Activated CD4-positive, alpha-beta T cell treated with anti-CD3 and anti-CD28 coated beads for 24 hours (primary cell): ENCODE results near the gene NUDT3.
"Not testable (repeated sequence)": the region's sequence is repeated elsewhere in the genome, so short reads cannot be mapped to it uniquely, and the experiment has no call there.

Source experiments
- DNase-seq, 2 donors: peaks; one replicate each; pipeline ENCODE4 v3.0.0-alpha.2; 2020; ENCODE audit warnings: low read depth in 2 of 2

NUDT3 gene

GRCh38 chr6:34393191-34393965 lies 909 bp upstream of the NUDT3 start:
- DNase-seq: no peak

DNA sequence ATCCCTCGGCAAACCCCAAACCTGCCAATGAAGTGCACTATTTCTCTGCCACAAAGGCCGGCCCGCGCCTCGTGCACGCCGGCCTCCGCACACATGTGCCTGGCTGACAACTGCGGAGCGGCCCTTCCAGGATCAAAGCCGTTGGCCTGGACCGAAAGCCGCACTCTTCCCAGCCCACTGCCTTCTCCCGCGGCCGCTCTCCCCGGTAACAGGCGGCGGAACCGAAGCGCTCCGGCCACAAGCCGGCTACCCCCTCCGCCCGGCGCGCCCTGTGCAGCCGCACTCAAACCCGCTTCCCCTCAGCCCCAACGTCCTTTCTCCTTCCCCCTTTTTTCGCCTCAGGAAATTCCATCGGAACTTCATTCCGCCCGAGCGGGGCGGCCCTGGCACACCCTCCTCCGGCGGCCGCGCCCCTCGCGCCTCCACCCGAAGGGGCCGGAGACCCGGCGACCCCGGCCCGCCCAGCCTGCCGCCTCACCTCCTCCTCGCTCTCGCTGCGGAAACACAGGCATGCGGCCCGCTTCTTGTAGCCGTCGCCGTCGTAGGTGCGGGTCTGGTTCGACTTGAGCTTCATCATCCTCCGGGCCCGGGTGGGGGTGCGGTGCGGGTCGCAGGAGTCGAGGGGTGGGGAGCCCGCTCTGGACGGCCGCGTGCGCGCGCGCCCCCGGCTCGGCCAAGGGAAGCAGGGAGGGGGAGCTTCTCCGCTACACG lies 528 bp downstream of the NUDT3 start:
- peak; percentile 38 for DNase-seq

DNA sequence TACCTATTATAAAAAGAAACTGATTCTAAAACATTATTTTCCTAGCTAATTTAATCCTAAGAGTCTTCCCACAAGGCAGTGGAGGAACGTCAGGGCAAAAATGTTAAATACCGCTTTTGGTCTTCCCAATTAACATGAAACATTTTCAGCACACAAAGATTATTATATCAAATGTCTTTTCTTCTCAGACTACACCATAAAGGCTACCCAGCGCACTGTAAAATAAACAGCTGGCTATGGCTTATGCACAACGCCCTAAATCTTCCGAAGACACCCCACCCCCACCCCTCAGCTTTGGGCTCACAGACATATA lies 1.0 kb downstream of the NUDT3 start:
- no peak for DNase-seq

- no peak for DNase-seq
These were observed 1.7 kb downstream of the NUDT3 start for GRCh38 chr6:34390531-34391472.

DNA sequence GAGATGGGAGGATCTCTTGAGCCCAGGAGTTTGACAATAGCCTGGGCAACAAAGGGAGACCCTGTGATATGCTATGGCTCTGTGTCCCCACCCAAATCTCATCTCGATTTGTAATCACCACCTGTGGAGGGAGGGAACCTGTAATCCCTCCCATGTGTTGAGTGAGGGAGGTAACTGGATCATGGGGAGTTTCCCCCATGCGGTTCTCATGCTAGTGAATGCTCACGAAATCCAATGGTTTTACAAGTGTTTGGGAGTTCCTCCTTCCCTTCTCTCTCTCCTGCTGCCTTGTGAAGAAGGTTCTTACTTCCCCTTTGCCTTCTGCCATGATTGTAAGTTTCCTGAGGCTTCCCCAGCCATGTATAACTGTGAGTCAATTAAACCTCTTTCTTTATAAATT lies 3.4 kb downstream of the NUDT3 start:
- no peak for DNase-seq

DNA sequence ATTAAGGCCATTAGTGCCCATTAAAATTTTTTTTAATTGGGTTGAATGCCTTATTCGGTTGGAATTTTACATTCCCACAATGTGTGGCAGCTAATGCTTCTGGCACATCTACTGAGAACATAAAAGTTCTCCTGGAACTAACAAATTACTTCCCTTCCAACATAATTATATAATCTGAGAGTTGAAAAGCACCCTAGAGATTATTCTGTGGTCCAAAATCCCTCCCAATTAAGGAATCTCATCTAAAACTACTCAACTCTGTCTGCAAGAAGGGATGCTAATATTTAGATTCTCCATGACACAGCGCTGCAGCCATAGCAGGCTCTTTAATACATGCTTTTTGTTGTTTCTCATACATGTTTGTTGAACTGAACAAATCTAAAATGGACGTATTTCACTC lies 4.0 kb downstream of the NUDT3 start:
- DNase-seq: no peak

- no peak for DNase-seq
These were observed 5.9 kb downstream of the NUDT3 start for GRCh38 chr6:34386316-34387137.

GRCh38 chr6:34385793-34386195 lies 6.7 kb downstream of the NUDT3 start:
- no peak for DNase-seq

DNA sequence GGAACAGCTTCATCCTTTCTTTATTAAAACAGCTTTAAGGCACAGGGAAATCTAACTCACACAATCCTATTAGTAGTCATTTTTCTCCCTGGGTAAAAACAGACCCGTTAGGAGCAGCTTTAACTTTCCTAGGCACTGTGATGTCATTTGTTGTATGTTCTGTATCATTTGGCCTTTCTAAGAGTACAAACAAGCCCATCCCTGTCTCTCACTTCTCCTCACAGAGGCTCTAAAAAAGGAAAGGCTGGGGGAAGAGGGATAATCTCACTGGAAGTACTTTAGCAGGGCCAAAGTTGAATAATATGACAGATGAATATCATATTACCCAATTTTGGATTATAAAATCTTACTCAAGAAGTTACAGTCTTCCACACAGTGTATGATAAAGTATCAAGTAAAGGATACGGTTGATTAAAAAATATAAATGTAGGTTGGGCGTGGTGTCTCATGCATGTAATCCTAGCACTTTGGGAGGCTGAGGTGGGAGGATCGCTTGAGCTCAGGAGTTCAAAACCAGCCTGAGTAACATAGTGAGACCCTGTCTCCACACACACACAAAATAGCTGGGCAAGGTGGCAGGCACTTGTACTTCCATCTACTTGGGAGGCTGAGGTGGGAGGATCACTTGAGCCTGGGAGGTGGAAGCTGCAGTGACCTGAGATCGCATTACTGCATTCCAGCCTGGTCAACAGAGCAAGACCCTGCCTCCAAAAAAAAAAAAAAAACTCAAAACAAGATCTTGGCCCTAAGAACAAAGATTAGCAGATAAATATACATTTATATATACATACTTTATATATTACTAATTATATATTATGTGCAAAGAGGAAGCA lies 7.9 kb downstream of the NUDT3 start:
- no peak for DNase-seq

GRCh38 chr6:34383656-34384320 lies 8.7 kb downstream of the NUDT3 start:
- DNase-seq: no peak

- DNase-seq: no peak
These were observed 9.3 kb downstream of the NUDT3 start for GRCh38 chr6:34383161-34383631.

- DNase-seq: no peak
These were observed 11.4 kb downstream of the NUDT3 start for GRCh38 chr6:34381081-34381480.

DNA sequence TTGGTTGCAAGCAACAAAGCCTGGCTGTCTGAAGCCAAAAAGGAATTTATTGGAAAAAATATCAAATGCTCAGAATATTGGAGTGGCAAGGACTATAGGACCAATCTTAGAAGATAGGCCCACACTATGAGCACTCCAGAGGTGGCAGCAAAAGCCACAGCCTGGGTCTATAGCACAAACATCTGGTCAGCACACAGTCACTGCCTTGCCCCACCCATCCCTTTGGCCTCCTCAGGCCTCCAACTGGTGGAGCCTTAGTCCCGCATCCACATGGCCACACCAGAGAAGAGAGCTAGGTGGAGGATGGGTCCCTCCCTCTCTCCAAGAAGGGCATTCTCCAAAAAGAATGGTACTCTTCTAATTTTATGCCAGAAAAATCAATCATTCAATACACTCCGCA lies 14.0 kb downstream of the NUDT3 start:
- DNase-seq: no peak

DNA sequence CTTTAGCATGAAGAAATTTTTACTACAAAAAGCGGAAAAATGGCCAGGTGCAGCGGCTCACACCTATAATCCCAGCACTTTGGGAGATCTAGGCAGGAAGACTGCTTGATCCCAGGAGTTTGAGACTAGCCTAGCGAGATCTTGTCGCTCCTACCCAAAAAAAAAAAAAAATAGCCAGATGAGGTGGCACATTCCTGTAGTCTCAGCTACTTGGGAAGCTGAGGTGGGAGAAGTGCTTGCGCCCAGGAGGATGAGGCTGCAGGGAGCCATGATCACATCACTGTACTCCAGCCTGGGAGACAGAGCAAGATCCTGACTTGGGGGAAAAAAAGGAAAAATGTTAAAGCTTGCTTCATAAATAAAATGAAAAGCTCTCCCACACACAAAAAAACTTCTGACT lies 14.5 kb downstream of the NUDT3 start:
- DNase-seq: no peak

DNA sequence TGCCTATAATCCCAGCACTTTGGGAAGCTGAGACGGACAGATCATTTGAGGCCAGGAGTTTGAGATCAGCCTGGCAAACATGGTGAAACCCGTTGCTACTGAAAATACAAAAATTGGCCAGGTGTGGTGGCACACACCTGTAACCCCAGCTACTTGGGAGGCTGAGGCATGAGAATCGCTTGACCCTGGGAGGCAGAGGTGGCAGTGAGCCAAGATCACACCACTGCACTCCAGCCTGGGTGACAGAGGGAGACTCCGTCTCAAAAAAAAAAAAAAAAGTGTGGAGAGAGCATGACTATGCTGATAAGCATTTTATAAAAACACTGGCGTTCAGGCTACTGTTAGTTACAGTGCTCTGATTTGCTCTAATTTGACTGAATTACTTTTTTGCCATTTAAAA lies 14.9 kb downstream of the NUDT3 start:
- DNase-seq: not testable (repeated sequence)

DNA sequence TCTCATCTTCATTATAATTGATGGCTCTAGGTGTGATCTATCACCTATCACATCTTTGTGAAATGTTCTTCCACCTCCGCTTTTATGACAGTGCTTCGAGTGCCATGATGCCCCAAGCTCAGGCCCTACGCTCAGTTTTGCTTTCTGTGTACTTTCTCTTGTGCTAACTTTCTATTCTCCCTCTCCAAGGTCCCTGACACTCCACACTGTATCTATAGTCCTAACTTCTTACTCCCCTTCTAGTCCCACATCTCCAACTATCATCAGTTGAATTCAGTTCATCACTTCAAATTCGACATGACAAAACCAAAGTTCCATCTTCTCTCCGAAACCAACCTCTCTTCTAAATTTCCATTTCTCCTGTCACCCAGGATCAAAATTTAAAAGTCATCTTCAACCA lies 16.6 kb downstream of the NUDT3 start:
- no peak for DNase-seq

DNA sequence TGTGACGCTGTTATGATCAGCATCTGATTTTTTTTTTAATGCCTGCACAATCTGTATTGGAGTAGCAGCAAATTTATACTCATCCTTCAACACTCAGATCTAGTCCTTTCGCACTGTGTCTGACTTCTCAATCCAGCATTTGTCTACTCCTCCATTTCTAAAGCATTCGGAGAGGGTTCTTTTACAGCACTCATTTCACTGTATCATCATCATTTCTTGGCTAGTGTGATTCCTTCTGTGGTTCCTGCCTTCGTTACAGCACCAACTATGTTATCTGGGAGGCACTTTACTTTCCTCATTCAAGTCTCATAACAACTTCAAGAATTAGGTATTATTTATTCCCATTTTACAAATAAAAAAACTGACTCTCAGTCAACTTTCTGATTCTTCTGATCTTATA lies 18.0 kb downstream of the NUDT3 start:
- no peak for DNase-seq

- no peak for DNase-seq
These were observed 18.4 kb downstream of the NUDT3 start for GRCh38 chr6:34374069-34374468.

DNA sequence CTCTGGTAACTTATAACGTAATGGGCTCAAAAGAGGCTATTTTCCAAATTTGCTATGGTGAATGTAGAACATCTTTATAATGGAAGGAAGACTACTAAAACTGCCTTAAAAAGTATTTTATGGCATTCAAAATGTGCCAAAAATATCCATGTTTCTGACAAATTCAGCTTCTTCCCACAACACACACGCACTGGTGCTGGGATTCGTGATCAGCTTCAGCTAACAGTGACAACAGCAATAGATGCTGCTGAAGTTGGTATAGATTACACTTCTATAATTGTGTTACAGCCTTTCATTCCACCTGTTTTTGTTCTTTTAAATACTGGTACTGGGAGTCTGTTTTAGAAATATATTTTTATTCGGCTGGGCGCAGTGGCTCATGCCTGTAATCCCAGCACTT lies 19.0 kb downstream of the NUDT3 start:
- no peak for DNase-seq

DNA sequence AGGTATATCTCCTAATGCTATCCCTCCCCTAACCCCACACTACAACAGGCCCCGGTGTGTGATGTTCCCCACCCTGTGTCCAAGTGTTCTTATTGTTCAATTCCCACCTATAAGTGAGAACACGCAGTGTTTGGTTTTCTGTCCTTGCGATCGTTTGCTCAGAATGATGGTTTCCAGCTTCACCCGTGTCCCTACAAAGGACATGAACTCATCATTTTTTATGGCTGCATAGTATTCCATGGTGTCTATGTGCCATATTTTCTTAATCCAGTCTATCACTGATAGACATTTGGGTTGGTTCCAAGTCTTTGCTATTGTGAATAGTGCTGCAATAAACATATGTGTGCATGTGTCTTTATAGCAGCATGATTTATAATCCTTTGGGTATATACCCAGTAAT lies 20.6 kb downstream of the NUDT3 start:
- DNase-seq: not testable (repeated sequence)
